ENCODE results near the gene CFAP61.

DNA sequence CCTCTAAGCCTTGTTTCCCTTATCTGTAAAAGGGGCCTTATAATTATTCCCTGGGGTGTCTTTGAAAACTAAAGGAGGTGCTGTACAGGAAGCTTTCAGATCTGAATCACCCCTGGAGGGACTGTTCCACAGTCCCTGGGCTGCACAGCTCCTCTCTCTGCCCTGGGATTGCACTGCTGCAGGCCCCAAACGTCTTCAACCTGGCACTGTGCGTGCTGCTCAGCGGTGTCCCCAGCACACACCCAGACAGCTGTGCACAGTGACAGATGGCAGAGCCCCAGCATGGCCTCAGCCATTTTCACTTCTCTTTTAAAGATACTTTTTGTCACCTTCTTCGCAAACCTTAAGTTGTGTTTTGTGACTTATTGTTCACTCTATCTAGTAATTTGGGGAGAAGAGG is 264.9 kb downstream of the CFAP61 start:
- TF ChIP-seq, protein P1, sequence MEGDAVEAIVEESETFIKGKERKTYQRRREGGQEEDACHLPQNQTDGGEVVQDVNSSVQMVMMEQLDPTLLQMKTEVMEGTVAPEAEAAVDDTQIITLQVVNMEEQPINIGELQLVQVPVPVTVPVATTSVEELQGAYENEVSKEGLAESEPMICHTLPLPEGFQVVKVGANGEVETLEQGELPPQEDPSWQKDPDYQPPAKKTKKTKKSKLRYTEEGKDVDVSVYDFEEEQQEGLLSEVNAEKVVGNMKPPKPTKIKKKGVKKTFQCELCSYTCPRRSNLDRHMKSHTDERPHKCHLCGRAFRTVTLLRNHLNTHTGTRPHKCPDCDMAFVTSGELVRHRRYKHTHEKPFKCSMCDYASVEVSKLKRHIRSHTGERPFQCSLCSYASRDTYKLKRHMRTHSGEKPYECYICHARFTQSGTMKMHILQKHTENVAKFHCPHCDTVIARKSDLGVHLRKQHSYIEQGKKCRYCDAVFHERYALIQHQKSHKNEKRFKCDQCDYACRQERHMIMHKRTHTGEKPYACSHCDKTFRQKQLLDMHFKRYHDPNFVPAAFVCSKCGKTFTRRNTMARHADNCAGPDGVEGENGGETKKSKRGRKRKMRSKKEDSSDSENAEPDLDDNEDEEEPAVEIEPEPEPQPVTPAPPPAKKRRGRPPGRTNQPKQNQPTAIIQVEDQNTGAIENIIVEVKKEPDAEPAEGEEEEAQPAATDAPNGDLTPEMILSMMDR (IDR thresholded peaks at IDR 0.05; ENCODE audit: poor library complexity), result no peak
- TF ChIP-seq EZH2phosphoT487 (IDR thresholded peaks at IDR 0.05; ENCODE audit: low read depth, severe bottlenecking, unreplicated experiment), result no peak
